AG09309 (cell line): ENCODE measurements around the gene CEMIP.

Experiments used
- DNase-seq: peaks from one replicate; pipeline ENCODE4 v3.0.0-alpha.2; 2010; ENCODE audit warnings: low read depth
- H3K4me3 ChIP-seq: 2 replicates; pipeline ENCODE4 v1.5.1; 2011; ENCODE audit warnings: mild to moderate bottlenecking, low read depth, low read length, moderate library complexity; ENCODE audit not compliant: control insufficient read depth
- TF ChIP-seq, protein P1 (sequence below): IDR thresholded peaks from 2 replicates; pipeline ENCODE4 v1.5.1; 2011; ENCODE audit warnings: mild to moderate bottlenecking, low read depth, low read length, inconsistent platforms; ENCODE audit not compliant: insufficient read depth, control insufficient read depth; ENCODE audit errors: missing control alignments

Gene CEMIP

DNA sequence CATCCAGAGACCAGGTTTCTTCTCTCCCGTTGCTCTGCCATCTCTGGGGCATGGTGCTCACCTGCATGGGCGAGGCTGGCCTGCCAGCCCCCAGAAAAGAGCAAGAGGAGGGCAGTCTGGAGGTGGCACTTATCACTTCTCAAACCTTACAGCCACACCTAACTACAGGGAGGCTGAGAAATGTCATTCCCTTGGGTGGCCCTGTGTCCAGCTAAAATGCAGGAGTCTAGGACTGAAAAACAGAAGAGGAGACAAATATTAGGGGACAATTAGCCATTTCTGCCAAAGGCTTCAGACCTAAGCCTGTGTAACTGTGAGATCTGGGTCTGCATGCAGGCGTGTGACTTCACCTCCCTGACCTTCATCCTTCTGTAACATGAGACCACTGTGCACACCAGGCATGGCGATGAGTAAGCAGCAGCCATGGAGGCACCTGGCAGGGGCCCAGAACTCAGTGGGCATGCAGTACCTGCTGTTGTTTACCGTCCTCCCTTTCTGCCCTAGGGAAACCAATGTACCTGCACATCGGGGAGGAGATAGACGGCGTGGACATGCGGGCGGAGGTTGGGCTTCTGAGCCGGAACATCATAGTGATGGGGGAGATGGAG is 127.1 kb downstream of the CEMIP start:
- TF ChIP-seq, protein P1, sequence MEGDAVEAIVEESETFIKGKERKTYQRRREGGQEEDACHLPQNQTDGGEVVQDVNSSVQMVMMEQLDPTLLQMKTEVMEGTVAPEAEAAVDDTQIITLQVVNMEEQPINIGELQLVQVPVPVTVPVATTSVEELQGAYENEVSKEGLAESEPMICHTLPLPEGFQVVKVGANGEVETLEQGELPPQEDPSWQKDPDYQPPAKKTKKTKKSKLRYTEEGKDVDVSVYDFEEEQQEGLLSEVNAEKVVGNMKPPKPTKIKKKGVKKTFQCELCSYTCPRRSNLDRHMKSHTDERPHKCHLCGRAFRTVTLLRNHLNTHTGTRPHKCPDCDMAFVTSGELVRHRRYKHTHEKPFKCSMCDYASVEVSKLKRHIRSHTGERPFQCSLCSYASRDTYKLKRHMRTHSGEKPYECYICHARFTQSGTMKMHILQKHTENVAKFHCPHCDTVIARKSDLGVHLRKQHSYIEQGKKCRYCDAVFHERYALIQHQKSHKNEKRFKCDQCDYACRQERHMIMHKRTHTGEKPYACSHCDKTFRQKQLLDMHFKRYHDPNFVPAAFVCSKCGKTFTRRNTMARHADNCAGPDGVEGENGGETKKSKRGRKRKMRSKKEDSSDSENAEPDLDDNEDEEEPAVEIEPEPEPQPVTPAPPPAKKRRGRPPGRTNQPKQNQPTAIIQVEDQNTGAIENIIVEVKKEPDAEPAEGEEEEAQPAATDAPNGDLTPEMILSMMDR, result no peak
- no peak for DNase-seq
- H3K4me3 ChIP-seq, result no peak overlapping the region

DNA sequence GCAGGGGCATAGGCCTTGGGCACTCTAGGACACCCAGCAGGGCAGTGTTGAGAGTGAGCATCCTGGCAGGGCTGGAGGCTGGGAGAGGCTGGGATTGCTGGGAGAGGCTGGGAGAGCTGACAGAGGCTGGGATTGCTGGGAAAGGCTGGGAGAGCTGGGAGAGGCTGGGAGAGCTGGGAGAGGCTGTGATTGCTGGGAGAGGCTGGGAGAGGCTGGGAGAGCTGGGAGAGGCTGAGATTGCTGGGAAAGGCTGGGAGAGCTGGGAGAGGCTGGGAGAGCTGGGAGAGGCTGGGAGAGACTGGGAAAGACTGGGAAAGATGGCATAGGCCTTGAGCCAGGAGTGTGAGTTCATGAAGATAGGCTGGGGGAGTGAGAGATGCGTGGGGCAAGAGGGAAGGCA is 132.7 kb downstream of the CEMIP start:
- TF ChIP-seq, protein P1, result no peak
- no peak overlapping the region for H3K4me3 ChIP-seq
- DNase-seq, result no peak

DNA sequence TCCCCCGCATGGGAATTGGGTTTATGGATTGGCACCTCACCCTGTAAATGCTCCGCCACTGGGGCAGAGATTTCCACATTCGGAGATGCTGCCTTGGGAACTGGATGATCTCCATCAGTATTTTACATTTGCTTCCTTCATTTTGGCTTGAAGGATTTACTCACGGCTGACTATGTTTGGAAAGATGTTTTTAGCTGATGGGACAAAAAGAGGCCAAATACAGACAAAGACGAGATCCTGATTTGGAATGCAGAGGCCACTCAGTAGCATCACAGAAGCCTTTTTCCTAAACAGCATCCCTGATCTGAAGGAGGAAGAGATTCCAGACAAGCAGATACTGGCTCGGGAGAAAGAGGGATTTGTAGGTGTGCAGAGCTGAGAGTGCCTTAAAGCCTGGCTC is 133.5 kb downstream of the CEMIP start:
- no peak for DNase-seq
- no peak overlapping the region for H3K4me3 ChIP-seq
- TF ChIP-seq, protein P1, result no peak

DNA sequence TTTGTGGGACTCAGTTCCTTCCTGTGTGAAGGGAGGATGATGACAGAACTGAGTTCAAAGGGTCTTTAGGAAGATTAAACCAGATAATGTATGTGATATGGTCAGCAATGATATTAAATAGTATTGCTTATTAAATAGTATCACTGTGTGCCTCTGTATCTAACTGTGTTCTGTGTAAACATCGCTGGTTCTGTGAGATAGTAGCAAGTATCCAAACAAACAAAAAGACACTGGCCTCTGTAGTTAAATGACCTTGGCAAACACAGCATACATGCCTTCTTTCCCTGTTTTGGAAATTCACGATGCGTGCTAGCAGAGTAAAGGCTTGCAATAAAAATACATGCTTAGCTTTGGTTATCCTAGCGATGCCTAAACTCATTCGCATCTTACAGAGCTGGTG is 134.4 kb downstream of the CEMIP start:
- TF ChIP-seq, protein P1, result no peak
- H3K4me3 ChIP-seq, result no peak overlapping the region
- DNase-seq, result no peak

DNA sequence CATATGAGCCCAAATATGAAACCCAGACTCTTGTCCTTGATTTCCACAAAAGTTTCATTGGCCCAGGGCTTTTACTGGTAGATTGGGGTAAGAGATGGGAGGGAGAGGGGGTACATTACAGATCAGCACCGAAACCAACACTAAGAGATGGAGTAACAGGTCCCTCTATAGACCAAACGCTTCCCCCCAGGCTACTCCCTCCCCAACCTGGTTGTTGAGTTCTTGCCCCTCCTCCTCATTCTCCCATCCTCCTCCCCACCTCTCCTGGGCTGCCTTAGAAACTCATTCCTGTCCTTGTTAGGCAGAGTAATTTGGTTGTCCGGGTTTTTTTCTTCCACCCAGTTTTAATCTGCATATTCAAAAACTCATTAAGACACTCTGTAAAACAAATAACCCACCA is 136.3 kb downstream of the CEMIP start:
- H3K4me3 ChIP-seq, result no peak overlapping the region
- DNase-seq, result no peak
- TF ChIP-seq, protein P1, result no peak

DNA sequence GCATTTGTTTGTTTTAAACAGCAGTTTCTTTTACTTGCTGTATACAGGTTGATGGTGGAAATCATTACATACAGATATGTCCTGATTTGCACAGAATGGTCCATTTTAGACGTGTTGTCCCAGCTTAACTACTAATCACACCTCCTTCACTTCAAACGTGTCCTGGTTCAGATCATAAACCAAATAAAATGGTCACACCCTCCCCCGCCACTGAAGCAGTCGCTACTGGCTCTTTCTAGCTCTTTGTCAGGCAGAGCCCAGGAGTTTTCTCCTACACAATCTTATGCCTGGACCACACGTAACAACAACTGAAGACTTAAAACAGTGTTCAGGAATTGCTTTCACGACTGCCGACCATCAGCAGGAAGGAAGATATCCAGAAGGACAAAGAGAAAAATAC is 136.9 kb downstream of the CEMIP start:
- TF ChIP-seq, protein P1, result no peak
- DNase-seq, result no peak
- H3K4me3 ChIP-seq, result no peak overlapping the region
